HL-60/S4 treated with phorbol 12-myristate 13-acetate at 8.2 ng/mL for 4 days and 3 days (cell line): ENCODE data around the gene KCNIP1.
"Not testable (repeated sequence)": the region's sequence is repeated elsewhere in the genome, so short reads cannot be mapped to it uniquely, and the experiment has no call there.

Experiments used
- in situ Hi-C: fragments of 300-500 bp; cut with MboI; formaldehyde crosslinking; loops from 2 replicates; pipeline ENCODE4 v1.15.0; 2022; ENCODE audit warnings: low sequenced_read_pairs

The KCNIP1 gene

DNA sequence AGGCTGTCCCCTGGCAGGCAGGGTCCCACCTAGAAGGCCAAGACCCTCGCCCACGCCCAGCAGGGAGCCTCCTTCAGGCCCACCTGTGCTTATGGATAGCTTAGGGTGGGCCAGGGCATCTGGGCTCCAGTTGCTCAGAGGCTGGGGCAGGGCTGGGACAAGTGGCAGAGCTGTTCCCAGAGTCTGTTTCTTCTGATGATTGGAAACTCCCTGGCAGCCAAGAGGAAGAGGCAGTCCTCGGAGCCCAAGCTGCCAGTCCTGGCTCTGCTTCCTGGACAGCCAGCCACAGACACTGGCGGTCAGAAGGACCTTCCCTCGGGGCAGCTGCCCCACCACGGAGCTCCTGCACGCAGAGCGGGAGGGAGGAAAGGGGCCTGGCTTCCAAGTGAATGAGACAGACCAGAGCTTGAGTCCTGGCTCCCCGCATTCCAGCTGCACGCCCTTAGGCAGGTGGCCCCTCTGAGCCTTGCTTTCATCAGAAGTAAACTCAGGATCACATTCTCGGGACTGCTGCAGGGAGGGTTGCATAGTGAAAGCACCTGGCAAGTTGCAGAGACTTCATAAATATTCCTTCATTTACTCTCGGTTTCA, 241.8 kb downstream of the KCNIP1 start:
- in situ Hi-C loops = no loop called here

DNA sequence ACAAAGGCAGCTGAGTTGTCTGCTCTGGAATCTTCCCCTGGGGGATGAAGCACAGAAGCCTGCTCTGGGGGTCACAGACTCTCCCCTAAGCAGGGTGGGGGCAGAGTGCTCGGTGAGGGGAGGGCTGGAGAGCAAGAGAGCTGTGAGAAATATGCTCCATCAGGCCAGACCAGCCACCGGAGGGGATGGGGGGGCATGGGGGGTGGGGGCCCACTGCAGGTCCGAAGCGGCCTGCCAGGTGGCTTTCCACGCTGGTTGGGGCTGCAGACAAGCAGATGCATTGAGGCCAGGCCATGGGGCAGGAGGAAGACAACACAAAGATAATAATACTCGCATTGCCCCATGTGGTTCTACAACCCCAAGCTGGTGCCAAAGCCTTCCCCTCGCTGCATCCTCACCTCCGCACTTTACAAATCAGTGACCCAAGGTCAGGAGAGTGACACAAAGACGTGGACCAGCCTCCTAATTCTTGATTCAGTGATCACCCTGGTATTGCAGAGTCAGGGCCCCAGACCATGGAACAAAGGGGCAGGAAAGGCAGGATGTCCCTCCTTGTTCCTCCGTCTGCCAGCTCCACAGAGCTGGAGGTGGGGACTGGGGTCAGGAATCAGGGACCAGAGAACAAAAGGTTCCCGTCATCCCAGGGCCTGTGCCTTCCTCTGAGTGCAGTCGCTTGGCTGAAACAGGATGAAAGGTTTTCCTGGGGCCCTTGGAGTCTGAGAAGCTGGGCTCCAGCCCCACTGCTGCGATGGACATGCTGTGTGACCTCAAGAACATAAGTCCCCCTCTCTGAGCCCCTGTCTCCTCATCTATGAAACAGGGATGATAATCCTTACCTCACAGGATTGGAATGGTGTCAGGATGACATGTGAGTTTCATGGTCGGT, 242.5 kb downstream of the KCNIP1 start:
- in situ Hi-C loops = no loop called here

- in situ Hi-C loops = no loop called here
Observed at GRCh38 chr5:170746961-170747340, 243.1 kb downstream of the KCNIP1 start.

GRCh38 chr5:170747357-170747756, 243.5 kb downstream of the KCNIP1 start:
- in situ Hi-C loops = no loop called here

GRCh38 chr5:170747851-170748250, 244.0 kb downstream of the KCNIP1 start:
- in situ Hi-C loops = no loop called here

DNA sequence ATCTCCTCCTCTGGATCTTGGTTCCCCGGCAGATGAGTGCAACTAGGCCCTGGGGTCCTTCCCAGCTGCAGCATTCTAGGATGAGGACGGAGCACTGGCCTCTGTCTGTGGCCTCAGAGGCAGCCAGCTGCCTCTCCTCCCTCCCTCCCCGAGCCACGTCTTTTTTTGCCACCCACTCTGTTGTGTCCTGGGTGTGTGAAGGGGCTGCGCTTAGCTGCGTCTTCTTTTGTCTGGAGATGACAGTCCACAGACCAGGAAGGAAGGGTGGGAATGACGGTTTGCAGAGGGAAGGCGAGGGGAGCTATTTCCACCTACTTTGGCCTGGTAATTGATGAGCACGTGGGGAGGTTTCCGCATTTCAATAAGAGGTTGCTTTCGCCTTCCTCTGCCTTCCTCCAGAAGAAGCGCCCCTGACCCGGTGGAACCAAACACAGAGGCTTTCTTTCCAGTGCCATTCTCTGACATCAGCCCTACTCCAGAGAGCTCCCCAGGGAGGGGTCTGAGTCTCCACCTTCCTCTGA, 245.2 kb downstream of the KCNIP1 start:
- in situ Hi-C loops = no loop called here

DNA sequence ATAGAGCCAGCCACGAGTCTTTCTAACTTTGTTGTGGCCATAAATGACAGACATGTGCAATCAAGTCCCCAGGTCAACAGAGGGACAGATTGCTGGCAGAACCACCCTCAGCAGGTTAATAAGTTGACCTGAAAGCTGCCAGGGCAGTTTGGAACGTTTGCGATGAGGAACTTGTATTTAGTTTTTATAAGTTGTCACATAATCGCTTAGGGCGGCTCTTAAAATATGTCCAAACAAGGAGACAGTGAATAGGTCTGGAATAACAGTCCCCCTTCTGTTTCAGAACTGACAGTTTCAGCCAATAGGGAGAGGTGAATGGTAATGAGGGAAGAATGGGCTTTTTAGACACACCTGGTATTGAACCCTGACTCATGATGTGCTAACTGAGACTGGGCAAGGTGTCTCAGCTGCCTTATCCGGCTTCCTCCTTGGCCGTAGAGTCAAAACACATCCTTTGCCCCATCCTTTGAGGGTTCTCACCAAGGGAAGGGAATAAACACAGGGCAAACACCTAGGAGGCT, 246.2 kb downstream of the KCNIP1 start:
- in situ Hi-C loops = no loop called here

DNA sequence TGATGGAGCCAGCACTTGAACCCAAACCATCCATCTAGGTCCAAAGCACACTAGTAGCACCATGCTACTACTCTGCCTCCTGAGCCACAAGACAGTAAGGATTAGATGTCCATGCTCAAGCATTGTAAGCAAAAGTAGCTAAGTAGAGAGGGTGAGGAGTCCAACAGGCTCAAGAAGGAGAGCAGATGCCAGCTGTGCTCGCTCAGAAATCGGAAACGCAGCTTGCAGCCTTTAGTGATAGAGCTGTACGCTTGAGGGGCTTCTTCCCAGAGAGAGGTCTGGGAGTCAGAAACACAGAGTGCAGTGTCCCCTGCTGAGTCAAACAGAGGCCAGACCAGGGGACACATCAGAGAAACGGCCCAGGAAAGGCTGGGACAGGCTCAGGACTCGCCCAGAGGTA, 247.0 kb downstream of the KCNIP1 start:
- in situ Hi-C loops = no loop called here

- in situ Hi-C loops = no loop called here
Observed at GRCh38 chr5:170751631-170752030, 247.8 kb downstream of the KCNIP1 start.

- in situ Hi-C loops = no loop called here
Observed at GRCh38 chr5:170752257-170753215, 248.7 kb downstream of the KCNIP1 start.

DNA sequence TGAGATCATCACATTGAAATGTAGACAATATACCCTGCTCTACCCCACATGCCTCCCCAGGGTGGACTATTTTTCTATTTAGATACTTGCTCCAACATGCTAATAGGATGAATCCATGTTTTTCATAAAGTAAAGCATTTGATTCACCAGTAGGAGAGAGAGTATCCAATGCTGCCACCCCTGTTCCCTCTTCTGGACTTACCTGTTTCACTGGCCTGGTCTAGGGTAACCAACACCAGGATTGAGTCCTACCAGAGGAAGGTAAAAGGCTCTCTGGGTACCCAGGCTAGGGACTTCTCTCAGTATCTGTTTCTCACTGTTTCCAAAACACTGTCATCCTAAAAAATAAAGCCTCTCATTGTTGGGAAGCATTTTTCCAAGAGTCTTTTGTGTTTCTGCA, 249.5 kb downstream of the KCNIP1 start:
- in situ Hi-C loops = no loop called here

- in situ Hi-C loops = not testable (repeated sequence)
Observed at GRCh38 chr5:170754508-170754907, 250.7 kb downstream of the KCNIP1 start.

DNA sequence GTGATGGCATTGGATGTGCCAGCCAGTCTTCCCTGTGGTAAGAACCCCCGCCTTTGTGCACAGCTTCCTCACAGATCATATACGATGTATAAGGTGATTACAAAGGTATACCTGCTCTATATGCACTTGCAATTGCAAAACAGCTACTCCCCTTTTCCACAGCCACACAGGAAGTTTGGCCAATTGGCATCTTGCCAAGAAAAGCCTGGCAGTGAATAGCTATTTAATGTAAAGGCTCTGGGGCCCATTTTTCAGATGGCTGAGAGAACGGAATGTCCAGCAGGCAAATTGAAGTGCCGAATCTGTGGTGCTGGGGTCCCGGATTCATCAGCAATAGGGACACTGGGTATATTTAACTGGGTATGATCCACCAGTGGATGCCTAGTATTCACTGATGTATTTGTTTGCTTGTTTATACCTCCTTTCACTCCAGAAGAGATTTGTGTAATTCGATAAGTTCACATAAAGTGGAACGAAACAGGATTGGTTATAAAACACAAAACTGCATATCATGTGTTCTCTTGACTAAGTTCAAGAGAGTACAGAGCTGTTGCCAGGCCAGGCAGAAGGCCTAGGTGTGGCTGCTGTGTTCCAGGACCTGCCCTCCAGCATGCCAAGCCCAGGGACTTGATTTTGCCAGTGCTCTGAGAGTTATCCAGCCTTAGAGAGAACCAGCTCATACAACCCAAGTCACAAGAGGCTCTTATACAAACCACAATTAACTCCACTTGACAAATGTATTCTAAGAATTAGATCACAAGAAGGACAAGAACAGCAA, 252.0 kb downstream of the KCNIP1 start:
- in situ Hi-C loops = no loop called here

DNA sequence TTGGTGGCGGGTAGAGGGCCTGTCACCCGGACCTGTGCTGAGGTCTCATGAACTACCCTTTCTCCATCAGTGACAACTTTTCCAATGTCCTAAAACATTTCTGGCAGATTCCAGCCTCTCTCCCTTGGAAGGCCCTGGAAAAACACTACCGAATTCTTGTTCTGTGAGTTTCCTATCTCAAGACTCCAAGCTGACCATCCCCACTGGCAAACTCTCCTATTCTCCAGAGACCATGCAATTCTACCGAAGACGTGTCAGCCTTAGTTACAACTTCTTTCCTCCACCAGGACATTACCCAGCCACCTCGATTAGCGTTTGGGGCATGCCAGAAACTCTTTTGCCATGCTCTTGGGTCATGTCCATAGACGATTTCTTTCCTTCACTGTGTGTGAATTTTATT, 252.9 kb downstream of the KCNIP1 start:
- in situ Hi-C loops = no loop called here

GRCh38 chr5:170757182-170757601, 253.4 kb downstream of the KCNIP1 start:
- in situ Hi-C loops = no loop called here

DNA sequence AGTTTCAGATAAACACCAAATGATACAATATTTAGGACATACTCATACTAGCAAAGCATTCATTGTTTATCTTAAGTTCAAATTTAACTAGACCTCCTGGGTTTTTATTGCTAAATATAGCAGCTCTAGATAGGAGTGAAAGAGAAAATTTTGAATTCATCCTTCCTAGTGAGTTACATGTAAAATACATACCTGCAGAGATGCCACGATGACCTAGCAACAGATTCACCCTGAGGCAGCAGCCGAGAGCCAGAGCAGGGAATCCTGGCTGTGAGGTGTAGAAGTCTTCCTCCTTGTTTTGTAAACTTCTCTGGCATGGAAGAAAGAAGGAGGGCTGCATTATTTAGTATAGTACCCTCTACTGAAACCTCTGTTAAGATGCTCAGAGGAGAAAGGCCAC, 253.8 kb downstream of the KCNIP1 start:
- in situ Hi-C loops = no loop called here

GRCh38 chr5:170758481-170758880, 254.7 kb downstream of the KCNIP1 start:
- in situ Hi-C loops = no loop called here

GRCh38 chr5:170760113-170760512, 256.3 kb downstream of the KCNIP1 start:
- in situ Hi-C loops = no loop called here

GRCh38 chr5:170761048-170761707, 257.4 kb downstream of the KCNIP1 start:
- in situ Hi-C loops = no loop called here

GRCh38 chr5:170761708-170762066, 257.9 kb downstream of the KCNIP1 start:
- in situ Hi-C loops = no loop called here
